OCI-LY7 (cell line): ENCODE results near the gene DRD1. TPM values are rescaled to one million over a fixed set of nuclear protein-coding genes. Genes with fewer than 3 reads are reported as not detected.

Source experiments
- BruUV-seq: library from RNA; stranded (reverse); fragments of 400-500 nt; replicated peaks from 2 replicates; lab custom pipeline; 2021; lab: Mats Ljungman, UMichigan
- CTCF ChIA-PET: fragments of 300-600 bp; sonication (Branson Sonifier 250); formaldehyde crosslinking; loops from one replicate; lab custom pipeline; 2022; ENCODE audit warnings: antibody characterized with exemption; ENCODE audit not compliant: unreplicated experiment; lab: Charles Lee
- POLR2A ChIA-PET: fragments of 300-600 bp; sonication (Branson Sonifier 250); formaldehyde crosslinking; loops from one replicate; lab custom pipeline; 2022; ENCODE audit warnings: antibody characterized with exemption; lab: Charles Lee
- DNase-seq: peaks from one replicate; pipeline ENCODE4 v3.0.0-alpha.2; 2015; ENCODE audit warnings: low spot score
- H2AFZ ChIP-seq: fragments of 200-600 bp; sonication (generic), shearing (Covaris generic); 2 replicates; pipeline ENCODE4 v1.6.1; 2014; ENCODE audit warnings: mild to moderate bottlenecking, antibody characterized with exemption, low read length, moderate library complexity
- H3K27ac ChIP-seq: fragments of 200-600 bp; sonication (generic); 2 replicates; pipeline ENCODE4 v1.5.1; 2014; ENCODE audit warnings: mixed run types, low read depth, mild to moderate bottlenecking, moderate library complexity, low read length, inconsistent platforms; ENCODE audit not compliant: poor library complexity, severe bottlenecking
- H3K36me3 ChIP-seq: fragments of 200-600 bp; sonication (generic); 2 replicates; pipeline ENCODE4 v1.6.1; 2014; ENCODE audit warnings: mild to moderate bottlenecking, antibody characterized with exemption, low read length, moderate library complexity, mixed read lengths; ENCODE audit not compliant: insufficient read depth
- H3K4me1 ChIP-seq: fragments of 200-600 bp; sonication (generic); 2 replicates; pipeline ENCODE4 v1.5.1; 2014; ENCODE audit warnings: mild to moderate bottlenecking, low read length; ENCODE audit not compliant: insufficient read depth, poor library complexity, severe bottlenecking
- H3K4me2 ChIP-seq: fragments of 200-600 bp; sonication (generic); 2 replicates; pipeline ENCODE4 v1.6.1; 2014; ENCODE audit warnings: mild to moderate bottlenecking, low read length
- H3K4me3 ChIP-seq: fragments of 200-600 bp; sonication (generic); 2 replicates; pipeline ENCODE4 v1.5.1; 2014; ENCODE audit warnings: mild to moderate bottlenecking, low read depth, low read length; ENCODE audit not compliant: poor library complexity, severe bottlenecking
- H3K79me2 ChIP-seq: fragments of 200-600 bp; sonication (generic); 2 replicates; pipeline ENCODE4 v1.6.1; 2016; ENCODE audit warnings: low read depth, mild to moderate bottlenecking, low read length, moderate library complexity, mixed read lengths; ENCODE audit not compliant: insufficient read depth
- H3K9me2 ChIP-seq: fragments of 200-600 bp; sonication (generic); 2 replicates; pipeline ENCODE4 v1.6.1; 2016; ENCODE audit warnings: mild to moderate bottlenecking, low read length, mixed read lengths; ENCODE audit not compliant: insufficient read depth
- H3K9me3 ChIP-seq: fragments of 200-600 bp; sonication (generic); 2 replicates; pipeline ENCODE4 v1.6.1; 2014; ENCODE audit warnings: mild to moderate bottlenecking, mixed run types, low read length, mixed read lengths
- H4K20me1 ChIP-seq: fragments of 200-600 bp; sonication (generic); 2 replicates; pipeline ENCODE4 v1.6.1; 2014; ENCODE audit warnings: mild to moderate bottlenecking, antibody characterized with exemption, low read length, moderate library complexity, mixed read lengths; ENCODE audit not compliant: insufficient read depth
- EZH2phosphoT487 ChIP-seq: fragments of 200-600 bp; sonication (generic); IDR thresholded peaks from 2 replicates; pipeline ENCODE4 v1.6.1; 2018; ENCODE audit warnings: low read depth, borderline replicate concordance, mild to moderate bottlenecking, mixed run types, antibody characterized with exemption, low read length, moderate library complexity, mixed read lengths
- intact Hi-C: fragments of 100-400 bp; cut with micrococcal nuclease; formaldehyde crosslinking; loops from one replicate; pipeline ENCODE4 v1.10.0; 2022; ENCODE audit not compliant: unreplicated experiment
- total RNA-seq, 2 experiments: library from RNA; depleted of rRNA in 1 of 2; stranded (reverse); fragments of >200 nt in 1 of 2; shearing (Covaris generic) in 1 of 2; gene quantifications; 2 replicates each; pipeline ENCODE4 v1.2.3, GENCODE V29; 2014 to 2022
- TF ChIP-seq, protein P1 (sequence below): fragments of 200-600 bp; sonication (generic); conservative IDR thresholded peaks from 2 replicates; pipeline ENCODE4 v1.5.1; 2014; ENCODE audit warnings: mild to moderate bottlenecking, antibody characterized with exemption, low read length, moderate library complexity, mixed read lengths

The DRD1 gene
- total RNA-seq, 2 experiments from 2014 or later: not detected

DNA sequence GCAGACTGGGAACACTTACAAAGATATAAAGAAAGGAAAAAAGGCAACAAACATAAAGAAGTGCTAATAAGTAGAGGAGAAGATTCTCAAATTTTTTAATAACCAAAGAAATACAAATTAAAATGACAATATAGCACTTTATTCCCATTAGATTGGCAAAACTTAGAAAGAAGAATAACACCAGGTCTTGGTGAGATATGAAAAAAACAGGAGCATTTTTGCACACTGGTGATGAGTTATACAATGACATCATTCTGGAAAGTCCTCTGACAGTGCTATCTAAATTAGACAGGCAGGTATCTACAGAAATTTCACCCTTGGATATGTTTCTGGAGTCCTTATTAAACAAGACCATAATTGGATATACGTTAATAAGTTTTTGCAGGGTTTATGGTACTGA, 24.9 kb upstream of the DRD1 start:
- no peaks in the 10 kb centered on the region for H3K36me3 ChIP-seq
- BruUV-seq: no TSS peak
- CTCF ChIA-PET: no interaction called here
- H3K9me2 ChIP-seq: no peaks in the 10 kb centered on the region
- TF ChIP-seq, protein P1, sequence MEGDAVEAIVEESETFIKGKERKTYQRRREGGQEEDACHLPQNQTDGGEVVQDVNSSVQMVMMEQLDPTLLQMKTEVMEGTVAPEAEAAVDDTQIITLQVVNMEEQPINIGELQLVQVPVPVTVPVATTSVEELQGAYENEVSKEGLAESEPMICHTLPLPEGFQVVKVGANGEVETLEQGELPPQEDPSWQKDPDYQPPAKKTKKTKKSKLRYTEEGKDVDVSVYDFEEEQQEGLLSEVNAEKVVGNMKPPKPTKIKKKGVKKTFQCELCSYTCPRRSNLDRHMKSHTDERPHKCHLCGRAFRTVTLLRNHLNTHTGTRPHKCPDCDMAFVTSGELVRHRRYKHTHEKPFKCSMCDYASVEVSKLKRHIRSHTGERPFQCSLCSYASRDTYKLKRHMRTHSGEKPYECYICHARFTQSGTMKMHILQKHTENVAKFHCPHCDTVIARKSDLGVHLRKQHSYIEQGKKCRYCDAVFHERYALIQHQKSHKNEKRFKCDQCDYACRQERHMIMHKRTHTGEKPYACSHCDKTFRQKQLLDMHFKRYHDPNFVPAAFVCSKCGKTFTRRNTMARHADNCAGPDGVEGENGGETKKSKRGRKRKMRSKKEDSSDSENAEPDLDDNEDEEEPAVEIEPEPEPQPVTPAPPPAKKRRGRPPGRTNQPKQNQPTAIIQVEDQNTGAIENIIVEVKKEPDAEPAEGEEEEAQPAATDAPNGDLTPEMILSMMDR: no peak
- no peak for TF ChIP-seq EZH2phosphoT487
- H3K4me1 ChIP-seq: peaks cover 8% of the 10 kb centered on the region
- POLR2A ChIA-PET: interaction anchor here (1.1 to 1.2 kb wide), 2 partner anchors 11 kb away, joined by 3 to 4 read pairs; no protein-coding TSS in a partner anchor
- no peak overlapping the region for H3K4me2 ChIP-seq
- no peak overlapping the region for H3K27ac ChIP-seq
- H2AFZ ChIP-seq: no peak overlapping the region
- H3K4me3 ChIP-seq: no peak overlapping the region
- H3K79me2 ChIP-seq: no peaks in the 10 kb centered on the region
- no peaks in the 10 kb centered on the region for H3K9me3 ChIP-seq
- DNase-seq: no peak
- no peaks in the 10 kb centered on the region for H4K20me1 ChIP-seq
- intact Hi-C loops: no loop called here

DNA sequence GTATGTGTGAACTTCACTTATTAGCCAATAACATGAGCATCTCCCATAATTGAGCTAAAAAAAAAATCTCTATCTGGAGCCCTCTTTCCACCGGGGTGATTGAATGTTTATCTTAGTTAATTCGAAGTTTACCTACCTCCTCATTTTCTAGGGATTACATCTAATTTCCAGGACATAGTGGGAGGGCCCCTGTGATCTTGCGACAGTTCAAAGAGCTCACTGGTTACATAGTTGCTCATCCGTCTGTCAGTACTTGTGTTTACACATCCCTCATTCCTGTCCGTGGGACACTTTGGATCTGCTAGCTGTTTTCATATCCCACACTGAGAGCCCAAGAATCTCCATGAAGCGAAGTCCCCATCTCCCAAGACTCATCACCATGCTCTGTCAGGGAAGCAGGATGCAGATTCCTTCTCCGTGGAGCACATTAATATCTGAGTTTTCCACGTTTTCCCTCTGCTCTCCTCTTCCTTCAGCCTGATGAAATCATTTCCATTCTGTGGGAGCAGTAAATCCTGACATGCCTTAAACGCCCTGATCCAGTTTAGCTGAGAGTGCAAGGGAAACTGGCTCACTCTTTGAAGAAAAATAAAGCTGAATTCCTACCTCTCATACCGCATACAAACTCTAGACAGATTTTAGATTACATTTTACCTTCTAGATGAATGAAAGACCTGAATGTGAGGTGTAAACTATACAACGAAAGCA, 24.2 kb upstream of the DRD1 start:
- no peak overlapping the region for H3K4me2 ChIP-seq
- H3K9me2 ChIP-seq: no peaks in the 10 kb centered on the region
- ChIA-PET POLR2A (interaction anchor here (1.1 kb wide), 1 partner anchor 10 kb away, joined by 3 read pairs; no protein-coding TSS in a partner anchor), CTCF (no interaction called here)
- no TSS peak for BruUV-seq
- no peaks in the 10 kb centered on the region for H4K20me1 ChIP-seq
- DNase-seq: no peak
- H2AFZ ChIP-seq: no peak overlapping the region
- no peaks in the 10 kb centered on the region for H3K36me3 ChIP-seq
- no peaks in the 10 kb centered on the region for H3K79me2 ChIP-seq
- no peaks in the 10 kb centered on the region for H3K9me3 ChIP-seq
- no peak overlapping the region for H3K4me3 ChIP-seq
- peaks cover 12% of the 10 kb centered on the region for H3K4me1 ChIP-seq
- intact Hi-C loops: no loop called here
- H3K27ac ChIP-seq: no peak overlapping the region
- TF ChIP-seq EZH2phosphoT487: no peak
- TF ChIP-seq, protein P1: no peak

DNA sequence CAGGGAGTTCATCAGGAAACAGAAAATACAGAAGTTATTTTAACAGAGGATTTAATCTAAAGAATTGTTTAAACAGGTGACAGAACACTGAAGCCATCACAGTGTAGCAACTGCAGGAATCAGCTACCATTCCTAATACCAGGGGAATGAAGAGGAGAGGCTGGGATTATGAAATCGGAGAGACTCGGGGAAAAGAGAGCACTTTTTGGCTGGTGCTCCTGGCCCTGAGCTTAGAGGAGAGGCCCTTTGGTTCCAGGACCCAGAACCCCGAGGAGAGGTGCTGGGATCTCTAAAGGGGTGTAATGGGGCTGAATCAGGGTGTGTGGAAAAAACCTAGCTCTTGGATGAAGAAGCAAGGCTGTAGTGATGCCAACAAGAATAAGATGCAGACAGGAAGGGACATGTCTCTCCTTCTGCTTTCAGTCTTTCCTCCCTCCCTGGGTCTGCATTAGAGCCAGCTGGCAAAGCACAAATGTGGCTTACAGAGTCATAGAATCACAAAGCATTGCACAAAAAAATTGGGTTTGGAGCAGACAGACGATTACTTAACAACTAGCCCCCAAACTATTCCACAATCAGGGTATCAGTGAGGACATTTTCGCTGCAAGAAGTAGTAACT, 22.8 kb upstream of the DRD1 start:
- Histone ChIP-seq H3K4me3 (no peak overlapping the region), H2AFZ (no peak overlapping the region), H3K4me2 (no peak overlapping the region), H3K36me3 (no peaks in the 10 kb centered on the region), H4K20me1 (no peaks in the 10 kb centered on the region), H3K79me2 (no peaks in the 10 kb centered on the region), H3K9me3 (no peaks in the 10 kb centered on the region), H3K4me1 (peaks cover 12% of the 10 kb centered on the region), H3K27ac (no peak overlapping the region), H3K9me2 (no peaks in the 10 kb centered on the region)
- intact Hi-C loops: no loop called here
- TF ChIP-seq, protein P1: no peak
- no peak for TF ChIP-seq EZH2phosphoT487
- BruUV-seq: no TSS peak
- DNase-seq: no peak
- POLR2A ChIA-PET: interaction anchor here (0.6 kb wide), 1 partner anchor 851 kb away, joined by 3 read pairs; no protein-coding TSS in a partner anchor
- CTCF ChIA-PET: no interaction called here
